Heart left ventricle (tissue), 13 donors: ENCODE data around the gene MPZL1.

Source experiments
- CTCF ChIP-seq, 12 donors: fragments of 200-600 bp; sonication (generic) in 4 of 12; IDR thresholded peaks; one replicate each; pipeline versions ENCODE4 v1.5.0 to v1.8.0; 2018 to 2022; ENCODE audit warnings: antibody characterized with exemption in 12 of 12, mild to moderate bottlenecking in 5 of 12
- POLR2A ChIP-seq, 2 donors: fragments of 450-650 bp; IDR thresholded peaks; one replicate each; pipeline ENCODE4 v1.6.1; 2017; ENCODE audit warnings: antibody characterized with exemption in 2 of 2, mild to moderate bottlenecking in 2 of 2, moderate library complexity in 2 of 2
- donor health status: ischemic (EF 13 %, LVEDD 7.1; RV severe dilation, severe dysfunction).
- donor health status: DM: no; HTN: yes; CAD: no.
- donor health status: DM: no; HTN: no; CAD: no.
- donor health status: ischemic (EF 25% LVEDD 6.9; RV normal size, moderate dysfunction).
- donor health status: ischemic (EF 25% LVEDD 5.7; RV mildly dilated, moderate dysfunction).
- donor health status: ischemic (EF 35%, LVEDD 5.7; RV mildly dilated, moderate dysfunction).
- donor health status: nonischemic (EF 11% LVEDD 7.7; RV severe dilation, severe dysfunction).
- donor health status: DM: yes; HTN: yes; CAD: no.
- donor health status: PGD.
- donor health status: ischemic (EF 29% LVEDD 5.4; RV normal size, mild dysfunction).
- donor health status: nonischemic (EF 23%, LVEDD 6.1; RV moderate dilation, normal function).

- TF ChIP-seq CTCF (IDR thresholded peaks at IDR 0.05) (no peak), POLR2A (IDR thresholded peaks at IDR 0.05) (no peak)
Observed at GRCh38 chr1:167751676-167752075, 29.9 kb downstream of the MPZL1 start.
